ENCODE measurements around the gene IL4.

The IL4 gene

DNA sequence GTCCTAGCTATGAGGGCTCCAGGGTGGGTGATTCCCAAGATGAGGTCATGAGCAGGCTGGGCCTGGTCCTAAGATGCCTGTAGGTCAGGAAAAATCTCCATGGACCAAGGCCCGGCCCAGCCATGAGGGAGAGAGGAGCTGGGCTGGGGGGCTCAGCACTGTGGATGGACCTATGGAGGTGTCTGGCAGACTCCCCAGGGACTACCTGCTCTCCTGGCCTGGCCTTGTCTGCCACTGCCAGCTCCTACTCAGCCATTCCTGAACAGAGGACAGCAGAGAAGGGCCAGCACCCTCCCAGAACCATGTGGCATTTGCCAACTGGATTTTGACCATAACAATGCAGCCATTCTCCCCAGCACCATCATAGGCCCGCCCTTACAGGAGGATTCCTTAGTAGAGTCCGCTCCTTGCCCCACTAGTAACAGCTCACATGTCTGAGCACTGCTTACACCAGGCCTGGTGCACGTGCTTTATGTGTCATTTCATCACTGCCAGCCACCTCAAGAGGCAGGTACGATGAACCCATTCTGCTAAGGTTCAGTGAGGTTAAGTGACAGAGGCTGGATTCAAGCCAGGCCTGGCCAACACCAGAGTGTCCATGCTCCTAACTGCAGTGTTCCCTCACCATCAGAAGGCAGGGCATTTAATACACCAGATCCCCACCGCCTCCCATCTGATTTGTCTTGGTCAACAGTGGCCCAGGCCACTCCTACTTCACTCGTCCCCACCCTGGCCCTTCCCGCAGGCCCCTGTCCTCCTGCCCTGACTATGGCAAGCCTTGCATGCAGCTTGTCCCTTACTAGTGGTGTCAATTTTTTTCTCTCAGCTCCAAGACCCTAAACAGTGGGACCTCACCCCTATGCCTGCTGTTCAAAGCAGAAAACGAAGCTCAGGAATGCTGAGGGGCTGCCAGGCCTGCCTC, 15.1 kb upstream of the IL4 start:
- DNase-seq (ENCODE audit: low read depth) = no peak

DNA sequence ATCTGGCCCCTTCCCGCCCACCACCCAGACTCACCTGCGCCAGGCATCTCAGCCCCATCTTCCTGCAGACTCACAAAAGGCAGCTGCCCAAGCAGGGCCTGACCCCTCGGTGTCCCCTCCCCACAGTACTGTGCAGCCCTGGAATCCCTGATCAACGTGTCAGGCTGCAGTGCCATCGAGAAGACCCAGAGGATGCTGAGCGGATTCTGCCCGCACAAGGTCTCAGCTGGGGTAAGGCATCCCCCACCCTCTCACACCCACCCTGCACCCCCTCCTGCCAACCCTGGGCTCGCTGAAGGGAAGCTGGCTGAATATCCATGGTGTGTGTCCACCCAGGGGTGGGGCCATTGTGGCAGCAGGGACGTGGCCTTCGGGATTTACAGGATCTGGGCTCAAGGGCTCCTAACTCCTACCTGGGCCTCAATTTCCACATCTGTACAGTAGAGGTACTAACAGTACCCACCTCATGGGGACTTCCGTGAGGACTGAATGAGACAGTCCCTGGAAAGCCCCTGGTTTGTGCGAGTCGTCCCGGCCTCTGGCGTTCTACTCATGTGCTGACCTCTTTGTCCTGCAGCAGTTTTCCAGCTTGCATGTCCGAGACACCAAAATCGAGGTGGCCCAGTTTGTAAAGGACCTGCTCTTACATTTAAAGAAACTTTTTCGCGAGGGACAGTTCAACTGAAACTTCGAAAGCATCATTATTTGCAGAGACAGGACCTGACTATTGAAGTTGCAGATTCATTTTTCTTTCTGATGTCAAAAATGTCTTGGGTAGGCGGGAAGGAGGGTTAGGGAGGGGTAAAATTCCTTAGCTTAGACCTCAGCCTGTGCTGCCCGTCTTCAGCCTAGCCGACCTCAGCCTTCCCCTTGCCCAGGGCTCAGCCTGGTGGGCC, 13.9 kb upstream of the IL4 start:
- no peak for DNase-seq (ENCODE audit: low read depth)

DNA sequence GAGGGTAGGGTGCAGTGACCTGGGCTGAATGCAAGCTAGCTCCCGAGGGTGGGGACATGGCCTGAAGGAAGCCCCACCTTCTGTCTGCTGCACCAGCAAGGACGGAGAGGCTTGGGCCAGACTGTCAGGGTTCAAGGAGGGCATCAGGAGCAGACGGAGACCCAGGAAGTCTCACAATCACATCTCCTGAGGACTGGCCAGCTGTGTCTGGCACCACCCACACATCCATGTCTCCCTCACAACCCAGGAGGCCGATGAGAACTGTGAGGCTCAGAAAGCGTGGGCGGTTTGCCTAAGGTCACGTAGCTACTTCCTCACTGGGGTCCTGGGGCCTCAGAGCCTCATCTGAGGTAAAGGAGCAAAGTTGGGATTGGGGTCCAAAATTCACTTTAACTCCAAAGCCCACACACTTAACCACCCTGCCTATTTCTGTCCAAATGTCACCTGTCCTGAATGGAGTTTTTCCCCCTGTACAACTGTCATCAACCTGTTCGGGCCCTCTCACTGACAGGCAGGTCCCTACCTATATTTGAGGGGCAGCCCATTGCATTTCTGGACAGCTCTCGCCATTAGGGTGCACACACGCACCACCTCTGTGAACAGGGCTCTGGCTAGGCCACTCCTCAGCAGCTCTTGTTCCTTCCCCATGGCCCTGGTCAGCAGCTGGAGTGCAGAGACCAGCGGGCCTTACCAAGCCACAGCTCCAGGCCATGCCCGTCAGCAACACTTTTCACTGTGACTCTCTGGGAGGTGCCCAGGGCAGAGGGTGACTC, 12.4 kb upstream of the IL4 start:
- DNase-seq (ENCODE audit: low read depth) = no peak

DNA sequence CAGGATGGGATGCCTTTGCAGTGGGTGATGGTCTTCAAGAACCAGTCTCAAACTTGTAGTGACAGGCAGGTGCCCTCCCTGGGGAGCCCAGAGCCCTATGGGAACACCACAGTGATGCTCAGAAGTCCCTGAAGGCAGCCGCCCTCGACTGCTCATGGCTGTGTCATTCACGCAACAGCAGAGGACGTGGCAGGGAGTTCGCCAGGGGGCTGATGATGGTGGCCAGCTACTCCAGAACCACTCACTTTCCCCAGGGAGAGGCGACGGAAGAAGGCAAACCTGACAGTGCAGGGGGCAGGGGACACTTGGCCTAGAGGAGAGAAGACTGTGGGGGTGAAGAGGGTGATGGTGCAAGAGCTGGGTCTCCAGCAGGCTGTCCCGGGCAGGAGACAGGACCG, 11.8 kb upstream of the IL4 start:
- no peak for DNase-seq (ENCODE audit: low read depth)

DNA sequence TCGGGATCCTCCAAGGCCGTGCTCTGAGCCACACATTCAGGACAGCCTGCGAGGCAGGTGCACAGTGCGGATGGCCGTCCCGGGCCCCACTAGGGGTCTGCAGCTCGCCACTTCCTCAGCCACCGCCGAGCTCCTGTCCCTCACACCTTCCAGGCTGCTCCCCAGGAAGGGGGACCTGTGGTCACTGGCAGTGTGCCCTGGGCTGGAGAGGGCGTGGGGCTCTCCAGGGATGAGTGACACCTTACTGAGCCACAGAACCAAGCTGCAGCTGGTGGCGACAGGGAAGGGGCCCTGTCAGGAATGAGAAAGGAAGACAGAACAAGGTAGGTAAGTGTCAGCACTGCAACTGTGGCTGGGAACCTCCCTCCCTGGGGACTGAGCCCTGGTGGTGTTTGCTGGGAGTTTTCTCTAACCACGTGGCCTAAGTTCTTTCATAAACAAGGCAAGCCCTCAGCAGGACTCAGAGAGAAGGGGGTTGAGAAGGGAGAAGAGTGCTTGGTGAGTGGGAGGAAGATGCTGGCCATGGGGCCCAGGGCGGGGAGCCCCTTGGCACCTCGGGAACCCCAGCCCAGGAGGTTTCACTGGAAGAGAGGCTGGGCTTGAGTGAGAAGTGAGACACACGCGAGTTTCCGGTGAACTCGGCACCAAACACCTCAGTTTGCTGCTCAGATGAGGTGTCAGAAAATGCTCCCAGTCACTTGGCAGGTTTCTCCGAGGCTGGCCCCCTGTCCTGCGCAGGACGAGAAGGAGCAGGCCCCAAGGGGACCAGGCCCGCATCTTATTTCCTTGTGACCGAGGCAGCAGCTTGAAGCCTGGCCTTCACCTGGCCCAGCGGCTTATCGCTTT, 10.6 kb upstream of the IL4 start:
- no peak for DNase-seq (ENCODE audit: low read depth)

DNA sequence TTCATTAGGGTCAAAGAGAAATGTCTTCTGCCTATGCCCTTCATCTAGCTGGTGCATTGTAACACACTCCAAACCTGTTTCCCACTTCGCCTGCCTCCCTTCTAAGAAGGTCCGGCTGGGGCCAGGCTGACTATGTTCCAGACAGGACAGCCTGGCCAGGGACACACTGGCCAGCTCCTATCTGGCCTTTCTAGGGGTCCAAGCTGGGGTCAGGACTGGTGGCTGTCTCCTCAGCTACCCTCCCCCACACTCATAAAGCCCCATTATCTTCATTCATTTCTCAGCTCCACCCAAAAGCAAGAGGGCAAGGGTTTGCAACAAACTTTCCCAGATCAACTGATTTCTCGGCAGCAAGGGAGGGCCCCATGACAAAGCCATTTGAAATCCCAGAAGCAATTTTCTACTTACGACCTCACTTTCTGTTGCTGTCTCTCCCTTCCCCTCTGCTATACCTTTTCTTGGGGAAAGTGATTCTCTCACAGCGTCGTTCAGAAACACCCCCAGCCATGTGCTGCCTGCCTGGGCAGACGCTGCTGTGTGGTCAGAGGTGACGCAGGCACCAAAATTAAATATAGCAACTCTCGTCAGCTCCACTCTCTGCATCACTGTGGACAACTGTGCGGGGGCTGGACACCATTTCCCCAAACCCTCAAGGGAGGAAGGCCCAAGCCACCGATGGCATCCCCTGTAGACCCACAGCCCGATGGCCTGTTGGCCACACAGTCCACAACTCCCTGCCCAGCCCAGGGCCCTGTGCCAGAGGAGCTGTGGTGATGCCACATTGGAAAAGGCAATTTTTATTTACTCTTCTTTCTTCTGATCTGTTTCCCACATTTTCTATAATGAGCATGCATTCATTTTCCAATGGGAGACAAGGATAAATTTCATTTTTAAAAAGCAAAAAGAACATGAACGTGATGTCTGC, 9.8 kb upstream of the IL4 start:
- no peak for DNase-seq (ENCODE audit: low read depth)

DNA sequence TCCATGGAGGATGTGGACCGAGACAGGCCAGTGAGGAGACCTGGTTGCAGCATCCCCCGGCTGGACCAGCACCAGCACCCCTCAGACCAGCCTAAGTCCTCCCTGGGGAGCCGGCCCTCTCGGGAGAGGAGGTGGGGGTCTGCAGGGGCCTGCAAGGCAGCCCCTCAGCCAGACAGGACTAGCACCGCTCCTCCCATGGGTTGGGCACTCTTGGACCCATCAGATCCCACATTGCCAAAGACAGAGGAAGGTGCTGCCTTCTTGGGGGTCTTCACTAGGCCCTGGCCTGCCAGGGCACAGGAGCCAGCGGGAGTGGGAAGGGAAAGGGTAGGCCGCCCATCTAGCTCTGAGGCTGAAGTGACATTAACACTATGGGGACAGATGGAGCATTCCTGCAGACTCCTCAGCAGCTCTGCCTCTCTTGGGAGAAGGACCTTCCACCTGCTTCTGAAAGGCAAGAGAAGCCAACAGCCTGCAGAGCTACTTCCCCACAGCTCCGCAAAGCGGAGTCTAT, 9.0 kb upstream of the IL4 start:
- no peak for DNase-seq (ENCODE audit: low read depth)

DNA sequence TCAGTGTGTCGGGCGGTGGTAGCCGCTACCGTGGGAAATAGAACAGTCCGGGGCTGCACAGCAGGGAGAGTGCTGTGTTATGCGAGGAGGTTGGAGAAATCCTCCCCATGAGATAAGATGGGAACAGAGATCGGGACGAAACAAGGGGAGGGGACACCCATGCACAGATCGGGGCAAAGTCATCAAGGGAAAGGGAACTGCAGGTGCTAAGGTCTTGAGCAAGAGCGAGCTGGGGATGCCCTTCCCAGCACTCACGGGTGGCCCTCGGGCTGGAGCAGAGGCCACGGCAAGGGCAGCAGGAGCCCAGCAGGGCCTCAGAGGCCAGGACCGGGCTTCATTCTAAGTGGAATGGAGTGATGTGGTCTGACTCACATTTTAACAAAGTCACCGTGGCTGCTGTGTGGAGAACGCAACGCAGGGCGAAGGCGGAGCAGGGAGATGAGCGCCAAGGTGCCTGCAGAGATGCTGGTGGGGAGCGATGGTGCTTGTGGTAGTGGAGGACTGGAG, 8.2 kb upstream of the IL4 start:
- no peak for DNase-seq (ENCODE audit: low read depth)

DNA sequence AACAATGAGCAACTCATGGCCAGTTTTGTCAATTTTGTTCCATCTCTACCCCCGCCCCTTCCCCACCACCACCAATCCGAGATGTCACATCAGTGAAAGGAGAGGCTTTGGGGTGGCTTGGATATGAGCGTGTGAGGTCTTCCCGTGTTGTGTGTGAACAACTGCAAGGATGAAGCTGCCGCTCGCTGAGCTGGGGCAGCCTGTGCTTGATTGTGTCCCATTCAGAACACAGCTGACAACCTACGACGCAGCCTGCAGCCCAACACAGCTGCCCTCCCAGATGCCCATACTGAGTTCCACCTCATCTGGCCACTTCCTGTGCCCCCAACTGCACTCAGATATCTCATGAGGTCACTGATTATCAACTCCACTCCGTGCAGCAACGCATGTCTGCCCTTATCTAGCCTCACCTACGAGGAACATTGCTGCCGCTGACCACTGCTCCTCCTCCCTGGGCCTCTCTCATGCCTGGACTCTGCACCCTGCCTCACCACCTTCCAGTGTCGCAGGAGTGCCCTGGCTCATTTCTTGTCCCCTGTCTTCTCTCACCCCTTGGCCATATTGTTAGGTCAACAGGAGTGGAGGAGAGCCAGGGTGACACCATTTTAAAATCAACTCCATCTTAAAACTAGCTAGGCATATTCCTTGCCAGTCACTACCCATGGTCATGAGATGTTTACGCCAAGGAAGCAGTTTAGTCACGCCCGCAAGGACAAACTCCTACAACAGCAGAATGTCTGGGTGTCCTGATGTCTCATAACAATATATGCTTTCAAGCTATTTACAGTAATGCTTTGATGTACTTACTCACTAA, 7.3 kb upstream of the IL4 start:
- no peak for DNase-seq (ENCODE audit: low read depth)

DNA sequence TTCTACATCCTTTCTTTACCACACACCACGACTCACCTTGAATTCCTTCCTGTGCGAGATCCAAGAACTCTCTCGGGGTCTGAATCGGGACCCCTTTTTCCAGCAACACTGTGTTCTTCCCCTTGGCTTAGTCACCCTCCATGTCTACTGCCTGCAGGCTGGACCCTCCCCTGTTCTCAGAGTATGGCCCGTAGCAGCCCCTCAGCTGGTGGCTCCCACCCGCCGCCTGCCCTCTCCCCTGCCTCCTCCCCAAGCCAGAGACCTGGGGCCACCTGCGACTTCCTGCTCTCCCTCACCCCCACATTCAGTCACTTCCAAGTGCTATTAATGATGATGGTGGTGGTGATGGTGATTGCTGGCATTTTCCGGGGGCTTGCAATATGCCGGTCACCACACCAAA, 6.5 kb upstream of the IL4 start:
- no peak for DNase-seq (ENCODE audit: low read depth)

DNA sequence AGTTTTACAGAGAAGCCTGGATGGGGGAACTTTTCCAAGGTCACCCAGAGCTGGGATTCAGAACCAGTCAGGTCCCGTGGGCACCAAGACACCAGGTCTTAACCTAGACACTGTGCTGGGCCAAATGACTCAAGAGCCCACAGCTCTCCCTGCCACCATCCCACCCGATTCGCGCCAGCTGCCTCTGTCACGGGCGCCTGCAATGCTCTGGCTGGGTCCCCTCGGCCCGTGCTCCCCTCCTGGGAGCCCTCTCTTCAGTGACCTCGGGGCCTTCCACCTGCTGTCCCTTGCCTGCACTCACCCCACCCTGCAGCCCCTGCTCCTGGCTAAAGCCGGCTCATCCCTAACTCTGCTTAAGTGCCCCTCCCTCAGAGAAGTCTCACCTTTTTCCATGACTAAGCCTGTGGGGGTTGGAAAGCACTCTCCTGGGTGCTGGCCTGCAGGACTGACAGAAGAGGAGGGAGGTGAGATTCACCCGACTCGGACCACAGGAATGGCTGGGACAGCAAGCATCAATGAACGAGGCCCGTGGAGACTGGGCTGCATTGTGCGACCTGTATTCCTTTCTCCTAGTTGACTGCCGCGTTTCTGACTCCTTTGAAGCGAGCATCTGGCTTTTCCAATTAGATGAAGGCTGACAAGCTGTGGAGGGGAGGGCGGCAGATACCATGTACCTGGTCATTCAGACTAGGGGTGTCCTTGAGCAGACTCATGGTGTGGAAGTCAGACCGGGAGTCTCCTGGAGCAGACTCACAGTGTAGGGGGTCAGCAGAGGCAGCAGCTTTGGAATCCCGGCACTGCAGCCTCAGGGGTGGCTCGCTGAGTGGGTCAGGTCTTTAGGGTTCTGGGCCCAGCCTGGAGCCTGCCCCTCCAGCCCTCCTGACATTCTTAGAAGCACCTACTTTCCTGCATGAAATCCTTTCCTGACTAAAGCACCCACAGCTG, 5.8 kb upstream of the IL4 start:
- no peak for DNase-seq (ENCODE audit: low read depth)

DNA sequence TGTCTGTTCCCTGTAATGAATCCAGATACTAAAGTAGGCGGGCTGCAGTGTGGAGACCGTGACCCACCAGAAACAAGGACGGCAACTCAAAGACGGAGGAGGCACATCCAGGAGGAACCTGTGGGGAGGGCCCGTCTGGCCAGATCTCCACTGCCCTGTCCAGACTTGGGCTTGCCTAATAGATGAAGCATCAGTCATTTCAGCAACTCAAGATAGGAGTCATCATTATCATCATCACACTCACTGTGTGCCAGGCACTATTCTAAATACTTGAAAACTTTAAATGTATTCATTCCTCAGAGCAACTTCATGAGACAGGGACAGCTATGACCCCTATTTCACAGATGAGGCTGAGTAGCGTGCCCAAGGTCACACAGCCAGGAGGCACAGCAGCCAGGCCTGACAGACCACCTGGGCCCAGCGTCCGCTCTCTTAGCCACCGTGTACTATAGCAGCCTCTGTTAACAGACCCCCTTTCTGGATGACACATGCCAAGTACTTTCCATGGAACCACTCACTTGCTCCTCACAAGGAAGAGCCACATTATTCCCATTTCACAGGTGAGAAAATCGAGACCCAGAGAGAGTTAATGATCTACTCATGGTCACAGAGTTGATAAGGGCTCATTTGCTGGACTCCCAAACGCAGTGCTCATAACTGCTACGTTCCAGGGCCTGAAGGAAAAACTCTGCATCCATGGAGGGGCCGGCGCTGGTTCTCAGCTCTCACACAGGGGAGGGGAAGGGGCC, 4.9 kb upstream of the IL4 start:
- no peak for DNase-seq (ENCODE audit: low read depth)

DNA sequence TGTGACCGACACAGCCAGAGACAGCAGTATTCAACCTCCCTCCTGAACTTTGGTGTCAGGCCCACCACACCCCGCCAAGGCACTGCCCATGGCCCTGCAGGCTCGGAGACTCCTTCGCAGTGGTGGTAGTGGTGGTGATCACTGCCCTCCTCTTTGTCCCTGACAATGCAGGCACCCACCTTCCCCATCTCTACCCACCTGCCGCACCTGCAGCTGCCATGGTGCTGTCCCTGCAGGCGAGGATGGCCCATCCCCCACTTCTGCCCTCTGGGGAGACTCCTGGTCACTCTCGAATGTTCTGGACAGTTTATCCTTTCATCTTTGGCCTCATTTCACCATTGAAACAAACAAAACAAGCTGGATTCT, 4.4 kb upstream of the IL4 start:
- no peak for DNase-seq (ENCODE audit: low read depth)

DNA sequence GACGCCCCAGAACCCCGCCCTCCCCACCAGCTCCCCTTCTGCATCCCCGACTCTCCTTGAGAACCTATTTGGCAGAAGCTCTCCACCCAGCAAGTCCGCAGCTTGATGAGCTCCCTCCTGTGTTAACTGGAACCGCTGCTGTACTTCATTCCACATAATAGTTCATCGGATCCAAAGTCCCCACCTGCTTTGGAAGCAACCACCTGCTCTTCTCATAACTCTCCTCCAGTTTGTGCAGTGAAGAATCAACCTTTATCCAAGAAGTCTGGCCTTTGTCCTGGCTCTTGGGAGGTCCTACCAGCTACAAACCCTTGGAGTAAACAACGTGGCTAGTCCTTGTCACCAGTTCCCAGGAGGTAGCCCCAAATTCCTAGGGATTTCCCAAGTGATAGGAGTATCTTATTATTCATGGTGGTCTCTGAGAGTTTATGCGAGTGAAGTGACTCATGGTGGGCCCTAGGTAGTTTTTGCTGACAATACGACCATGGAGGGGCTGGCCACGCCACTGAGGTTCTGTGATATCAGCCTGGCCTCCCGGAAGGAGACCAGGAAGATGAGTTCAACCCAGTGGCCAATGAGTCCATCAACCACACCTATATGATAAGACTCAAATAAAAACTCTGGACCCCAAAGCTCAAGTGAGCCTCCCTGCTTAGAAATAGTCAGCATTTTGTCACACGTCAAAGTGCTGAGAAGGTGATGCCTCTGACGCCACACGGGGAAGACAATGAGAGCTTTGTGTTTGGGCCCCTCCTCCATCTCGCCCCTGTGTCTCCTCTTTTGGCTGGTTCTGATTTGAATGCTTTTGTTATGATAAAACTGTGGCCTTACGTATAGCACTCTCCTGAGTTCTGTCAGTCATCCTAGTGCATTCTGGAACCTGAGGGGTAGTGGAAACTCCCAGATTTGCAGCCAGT, 3.6 kb upstream of the IL4 start:
- no peak for DNase-seq (ENCODE audit: low read depth)

DNA sequence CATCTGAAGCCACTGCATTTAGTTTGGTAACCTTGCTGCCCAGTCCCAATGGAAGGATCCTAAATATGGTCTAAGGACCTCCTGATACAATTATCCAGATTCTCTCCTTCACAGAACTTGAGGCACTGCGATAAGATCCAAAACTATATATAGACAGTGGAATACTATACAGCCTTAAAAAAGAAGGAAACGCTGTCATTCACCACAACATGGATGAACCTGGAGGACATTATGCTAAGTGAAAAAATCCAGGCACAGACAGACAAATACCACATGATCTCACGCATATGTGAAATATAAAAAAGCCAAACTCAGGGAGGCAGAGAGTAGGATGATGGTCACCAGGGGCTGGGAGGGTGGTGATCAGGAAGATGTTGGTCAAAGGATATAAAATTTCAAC, 2.8 kb upstream of the IL4 start:
- no peak for DNase-seq (ENCODE audit: low read depth)

DNA sequence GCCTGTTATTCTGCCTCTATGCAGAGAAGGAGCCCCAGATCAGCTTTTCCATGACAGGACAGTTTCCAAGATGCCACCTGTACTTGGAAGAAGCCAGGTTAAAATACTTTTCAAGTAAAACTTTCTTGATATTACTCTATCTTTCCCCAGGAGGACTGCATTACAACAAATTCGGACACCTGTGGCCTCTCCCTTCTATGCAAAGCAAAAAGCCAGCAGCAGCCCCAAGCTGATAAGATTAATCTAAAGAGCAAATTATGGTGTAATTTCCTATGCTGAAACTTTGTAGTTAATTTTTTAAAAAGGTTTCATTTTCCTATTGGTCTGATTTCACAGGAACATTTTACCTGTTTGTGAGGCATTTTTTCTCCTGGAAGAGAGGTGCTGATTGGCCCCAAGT, 301 bp upstream of the IL4 start:
- DNase-seq (ENCODE audit: low read depth) = no peak
